ENCODE data around the gene UBE2V1.
A peak's percentile ranks its signal among the peaks of the same experiment; 100 is the strongest.
"Not testable (repeated sequence)": the region's sequence is repeated elsewhere in the genome, so short reads cannot be mapped to it uniquely, and the experiment has no call there.

UBE2V1 gene

DNA sequence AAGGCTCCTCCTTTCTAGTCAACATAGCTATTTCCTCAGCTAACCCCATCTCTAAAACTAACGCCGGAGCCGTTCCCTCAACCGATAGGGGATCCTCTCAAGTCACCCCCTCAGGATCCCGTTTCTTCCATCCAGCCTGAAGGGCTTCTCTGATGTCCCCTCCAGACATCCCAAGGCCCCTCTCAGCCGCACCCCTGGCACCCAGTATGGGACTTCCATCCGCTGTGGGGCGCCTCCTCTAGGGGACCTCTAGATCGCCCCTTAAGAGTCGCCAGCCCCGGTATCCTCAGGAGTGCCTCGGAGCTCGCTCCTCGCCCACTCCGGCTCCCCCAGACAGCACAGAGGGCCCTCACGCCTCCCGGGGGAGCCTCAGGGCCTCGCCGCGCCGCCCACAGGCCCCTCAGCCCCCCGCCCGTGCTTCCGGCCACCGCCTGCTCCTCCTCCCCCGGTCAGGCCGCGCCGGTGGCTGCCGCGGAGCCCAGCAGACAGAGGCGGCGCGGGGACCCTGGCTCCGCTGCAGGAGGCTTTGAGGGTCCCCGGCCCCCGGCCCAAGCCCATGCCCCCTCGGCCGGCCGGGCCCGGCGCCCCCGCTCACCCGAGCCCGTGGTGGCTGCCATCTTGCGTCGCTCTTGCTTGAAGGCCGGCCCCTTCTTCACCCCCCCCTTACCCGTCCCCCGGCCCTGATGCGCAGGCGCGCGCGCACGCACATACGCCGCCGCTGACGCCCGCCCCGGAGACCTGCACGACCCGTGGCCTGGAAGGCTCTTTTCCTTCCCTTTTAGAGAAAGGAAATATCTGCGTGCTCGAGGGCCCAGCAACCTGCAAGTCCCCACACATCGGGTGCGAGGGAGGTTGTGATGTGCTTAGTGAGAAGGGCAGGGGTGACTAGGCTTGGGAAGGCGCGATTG, at the start of gene UBE2V1:
Gene UBE2V1 (minus strand): TSS at position 639 of the 908 bp plus-strand sequence. CDS start 22 bp downstream, at position 617.
- DNase-seq, result peak; percentile 87 to 89

DNA sequence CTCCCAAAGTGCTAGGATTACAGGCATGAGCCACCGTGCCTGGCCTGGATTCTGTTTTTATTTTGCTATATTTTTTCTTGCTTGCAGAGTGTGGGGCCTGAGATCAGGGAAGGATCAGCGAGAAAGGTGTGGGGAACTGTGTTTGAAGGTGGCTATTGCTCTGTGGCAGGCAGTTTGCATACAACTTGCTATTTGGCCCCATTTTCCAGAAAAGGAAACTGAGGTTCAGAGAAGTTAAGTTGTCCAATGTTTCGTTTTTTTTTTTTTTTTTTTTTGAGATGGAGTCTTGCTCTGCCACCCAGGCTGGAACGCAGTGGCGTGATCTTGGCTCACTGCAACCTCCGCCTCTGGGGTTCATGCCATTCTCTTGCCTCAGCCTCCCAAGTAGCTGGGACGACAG, 48.5 kb upstream of the UBE2V1 start:
- not testable (repeated sequence) for DNase-seq

DNA sequence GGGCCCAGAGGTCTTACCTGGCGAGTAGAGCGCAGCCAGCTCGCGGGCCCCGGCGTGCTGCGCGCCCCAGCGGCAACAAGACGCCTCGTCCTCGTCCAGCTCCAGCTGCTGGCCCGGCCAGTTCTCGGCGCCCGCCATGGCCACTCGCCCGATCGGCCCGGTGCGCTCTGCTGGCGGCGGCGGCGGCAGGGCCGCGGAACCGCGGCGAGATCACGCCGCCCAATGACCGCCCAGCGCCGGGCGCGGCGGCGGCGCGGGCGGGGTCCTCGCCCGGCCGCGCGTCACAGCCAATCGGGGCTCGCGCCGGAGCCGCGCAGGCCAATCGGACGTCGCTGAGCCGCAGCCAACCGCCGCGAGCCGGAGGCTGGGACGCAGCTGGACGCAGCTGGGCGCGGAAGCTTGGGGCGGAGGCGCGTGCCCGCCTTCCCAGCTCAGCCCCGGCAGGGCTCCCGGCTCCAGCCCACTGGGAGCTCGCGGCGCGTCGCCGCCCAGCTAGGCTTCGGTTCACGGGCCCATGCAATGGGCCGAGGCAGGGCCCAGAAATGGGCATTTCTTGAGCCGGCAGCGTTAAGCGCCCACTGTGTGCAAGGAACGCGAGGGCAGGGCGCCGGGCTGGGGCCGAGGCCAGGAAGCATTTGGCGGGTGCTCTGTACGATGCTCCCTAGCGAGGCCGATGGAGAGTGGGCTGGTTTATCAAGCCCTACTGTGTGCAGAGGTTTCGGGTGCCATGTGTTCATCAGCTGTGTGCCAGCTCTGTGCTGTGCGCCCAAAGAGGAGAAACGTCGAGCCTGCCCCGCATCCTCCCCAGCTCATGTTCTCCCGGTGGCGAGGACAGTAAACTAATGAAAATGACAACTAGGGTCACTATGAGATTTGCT, 40.8 kb upstream of the UBE2V1 start, which contains the start of gene PEDS1:
Gene PEDS1 (minus strand): TSS at position 224 of the 878 bp plus-strand sequence. CDS start 86 bp downstream, at position 138.
- peak; percentile 77 to 86 for DNase-seq

DNA sequence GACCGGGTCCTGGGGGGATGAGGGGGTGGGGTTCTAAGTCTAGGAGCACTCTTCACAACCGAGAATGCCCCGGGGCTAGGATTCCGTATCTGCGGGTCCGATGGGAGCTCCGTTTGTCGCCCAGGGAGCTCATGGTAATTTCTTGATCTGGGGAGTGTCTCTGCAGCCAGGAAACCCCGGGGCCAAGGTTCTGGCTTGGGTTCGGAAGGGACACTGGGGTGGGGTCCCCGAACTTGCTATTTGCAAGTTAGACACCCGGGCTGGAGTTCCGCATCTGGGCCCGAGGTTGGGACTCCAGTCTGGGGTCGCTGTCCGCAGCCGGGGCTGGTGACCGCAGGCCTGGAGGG, 40.2 kb upstream of the UBE2V1 start:
- no peak for DNase-seq

DNA sequence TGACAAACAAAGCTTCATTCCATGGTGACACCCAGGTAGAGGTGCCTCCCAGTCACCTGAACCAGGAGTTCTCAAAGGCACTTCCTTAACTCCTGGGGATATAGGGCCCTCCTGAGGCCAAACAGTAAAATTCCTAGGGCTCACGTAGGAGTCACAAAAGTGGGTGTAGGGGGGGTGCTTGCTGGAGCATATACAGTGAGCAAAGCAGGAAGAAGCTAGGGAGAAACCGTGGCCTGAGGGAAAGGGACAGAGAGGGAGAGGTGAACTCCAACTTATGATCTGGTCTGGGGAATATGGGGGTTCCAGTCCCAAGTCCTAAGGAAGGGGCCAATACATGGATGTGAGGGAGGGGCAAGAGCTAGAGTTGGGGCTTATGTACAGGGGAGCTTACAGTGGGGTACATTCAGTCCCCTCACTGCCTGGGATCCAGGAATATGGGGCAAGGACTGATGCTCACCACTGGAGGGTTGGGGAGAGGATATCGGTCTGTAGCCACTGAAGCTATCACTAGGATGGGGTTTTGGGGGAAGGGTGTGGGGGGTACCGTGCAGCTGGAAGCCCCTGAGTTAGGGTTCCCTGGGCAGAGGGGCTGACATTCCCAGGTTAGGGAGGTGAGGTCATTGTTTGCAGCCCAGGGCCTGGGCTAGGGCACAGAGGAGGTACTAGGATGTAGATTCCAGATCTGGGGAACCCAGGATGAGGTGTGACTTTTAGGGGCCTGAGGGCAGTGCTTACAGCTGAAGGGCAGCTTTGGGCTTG, 39.6 kb upstream of the UBE2V1 start:
- peak in 1 of 2 donors; percentile 13 for DNase-seq

DNA sequence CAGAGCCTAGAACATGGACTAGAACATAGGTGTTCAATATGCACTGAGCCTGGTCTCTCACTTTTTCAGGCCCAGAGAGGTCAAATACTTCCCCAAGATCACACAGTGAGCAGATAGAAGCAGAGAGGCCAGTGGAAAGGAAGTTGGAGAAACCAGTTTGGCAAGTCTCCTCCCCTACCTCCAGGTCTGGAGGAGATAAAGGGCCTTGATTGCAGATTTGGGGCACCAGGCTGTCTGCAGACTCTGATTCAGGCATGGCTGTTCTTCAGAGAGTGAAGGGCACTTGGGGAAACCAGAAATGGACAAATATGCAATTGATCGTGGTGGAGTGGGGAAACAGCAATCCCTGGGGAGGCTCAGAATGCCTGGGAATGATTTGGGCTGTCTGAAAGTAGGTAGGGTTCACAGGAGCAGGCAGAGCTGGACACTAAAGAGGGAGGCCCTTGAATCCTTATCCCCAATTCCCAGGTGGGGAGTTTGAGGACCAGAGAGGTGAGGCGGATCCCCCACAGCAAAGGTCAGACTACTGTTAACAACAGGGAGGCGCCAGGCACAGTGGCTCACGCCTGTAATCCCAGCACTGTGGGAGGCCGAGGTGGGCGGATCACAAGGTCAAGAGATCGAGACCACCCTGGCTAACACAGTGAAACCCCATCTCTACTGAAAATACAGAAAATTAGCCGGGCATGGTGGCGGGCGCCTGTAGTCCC, 38.2 kb upstream of the UBE2V1 start:
- no peak for DNase-seq

DNA sequence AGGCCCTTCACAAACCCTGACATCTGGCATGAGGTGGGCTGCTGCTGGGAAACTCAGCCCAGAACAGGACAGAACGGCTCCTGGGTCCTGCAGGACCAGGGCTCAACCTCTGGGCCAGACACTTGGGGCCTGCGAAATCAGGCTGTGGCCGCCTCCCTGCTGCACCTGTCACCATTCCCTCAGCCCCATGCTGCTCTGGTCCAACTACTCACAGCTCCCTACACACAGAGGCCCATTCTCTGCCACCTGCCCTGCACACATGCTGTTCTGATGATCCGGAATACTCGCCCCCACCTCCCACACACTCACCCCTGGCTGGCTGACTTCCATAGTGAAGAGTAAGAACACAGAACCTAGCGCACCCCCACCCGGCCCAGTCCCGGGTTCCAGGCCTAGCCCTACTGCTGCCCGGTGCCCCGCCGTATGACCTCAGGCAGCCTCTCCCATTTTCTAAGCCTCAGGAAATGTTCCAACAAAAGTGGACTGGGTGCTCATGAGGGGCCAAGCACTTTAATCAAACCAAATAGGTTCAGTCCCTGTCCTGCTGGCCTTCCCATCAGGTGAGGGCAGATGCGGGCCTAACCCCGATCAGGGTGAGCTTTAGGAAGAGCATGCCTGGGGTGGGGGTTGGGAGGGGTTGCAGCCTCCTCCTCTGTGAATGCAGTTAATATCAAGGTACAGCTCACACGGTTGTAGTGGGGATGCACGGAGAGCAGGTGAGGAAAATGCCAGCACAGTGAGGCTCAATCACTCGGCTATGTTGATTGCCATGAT, 36.7 kb upstream of the UBE2V1 start:
- DNase-seq, result no peak

DNA sequence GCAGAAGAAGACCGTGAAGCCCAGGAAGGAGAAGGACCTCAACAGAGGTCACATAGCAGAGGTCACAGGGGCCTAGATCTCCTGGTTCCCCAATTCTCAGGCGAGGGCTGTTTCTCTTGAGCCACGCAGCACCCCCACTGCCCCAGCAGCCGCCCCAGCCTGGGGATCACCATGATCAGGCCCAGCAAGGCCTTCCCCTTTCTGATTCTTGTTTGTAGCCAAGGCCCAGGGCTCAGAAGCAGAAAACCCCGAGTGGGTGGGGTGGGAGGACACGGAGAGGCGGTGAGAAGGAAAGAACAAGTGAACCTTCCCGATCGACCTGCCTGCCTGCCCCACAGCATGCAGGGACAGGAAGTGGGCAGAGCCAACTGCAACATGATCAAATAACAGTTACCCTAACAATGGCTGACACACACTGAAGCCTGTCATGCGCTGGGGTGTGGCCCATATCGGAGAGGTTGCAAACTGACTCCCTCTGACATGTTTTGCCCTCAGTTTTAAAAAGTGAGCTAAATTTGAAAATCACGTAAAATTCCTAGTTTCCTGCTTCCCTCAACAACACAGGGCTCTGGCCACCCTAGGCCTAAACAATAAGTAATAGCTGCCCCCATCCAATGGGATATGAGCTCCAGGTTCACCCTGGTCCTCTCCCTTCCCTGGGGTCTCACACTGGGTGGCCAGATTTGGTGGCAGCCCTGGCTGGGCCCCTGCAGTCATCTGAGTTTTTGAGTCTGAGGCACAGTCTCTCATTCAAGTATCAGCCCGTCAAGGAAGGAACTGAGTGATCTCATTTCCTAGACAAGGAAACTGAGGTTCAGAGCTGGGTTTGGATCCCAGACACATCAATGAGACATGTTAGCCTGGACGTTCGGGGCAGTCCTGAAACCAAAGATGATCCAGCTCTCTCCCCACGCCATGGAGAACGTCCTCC, 34.0 kb upstream of the UBE2V1 start:
- peak; percentile 82 to 86 for DNase-seq

DNA sequence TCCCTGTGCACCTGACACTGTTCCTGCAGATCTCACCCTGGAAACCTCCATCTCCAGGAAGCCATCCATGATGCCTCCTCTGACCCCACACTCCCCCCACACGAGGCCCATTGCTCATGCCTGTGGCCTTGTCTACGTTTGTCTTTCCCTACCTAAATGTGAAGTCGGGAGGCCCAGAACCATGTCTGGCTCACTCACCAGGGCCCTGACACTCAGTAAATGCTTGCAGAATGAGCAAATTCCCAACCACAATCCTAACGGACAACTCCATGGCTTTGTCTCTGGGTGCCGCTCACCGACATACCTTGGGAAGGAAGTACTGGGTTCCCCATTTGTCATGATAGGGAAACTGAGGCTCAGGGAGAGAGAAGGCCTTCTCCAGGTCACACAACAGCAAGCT, 33.3 kb upstream of the UBE2V1 start:
- DNase-seq, result no peak

DNA sequence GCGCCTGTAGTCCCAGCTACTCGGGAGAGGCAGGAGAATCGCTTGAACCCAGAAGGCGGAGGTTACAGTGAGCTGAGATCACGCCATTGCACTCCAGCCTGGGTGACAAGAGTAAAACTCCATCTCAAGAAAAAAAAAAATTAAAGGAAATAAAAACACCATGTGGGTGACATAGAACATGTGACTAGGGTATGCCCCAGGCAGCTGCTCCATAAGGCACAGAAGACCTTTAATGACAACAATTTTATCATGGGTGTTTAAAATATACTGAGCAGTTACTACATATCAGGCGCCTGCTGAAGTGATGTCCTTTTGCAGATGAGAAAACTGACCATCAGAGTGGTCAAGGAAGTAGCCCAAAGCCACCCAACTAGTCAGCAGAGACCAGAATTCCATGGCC, 32.6 kb upstream of the UBE2V1 start:
- DNase-seq, result no peak

DNA sequence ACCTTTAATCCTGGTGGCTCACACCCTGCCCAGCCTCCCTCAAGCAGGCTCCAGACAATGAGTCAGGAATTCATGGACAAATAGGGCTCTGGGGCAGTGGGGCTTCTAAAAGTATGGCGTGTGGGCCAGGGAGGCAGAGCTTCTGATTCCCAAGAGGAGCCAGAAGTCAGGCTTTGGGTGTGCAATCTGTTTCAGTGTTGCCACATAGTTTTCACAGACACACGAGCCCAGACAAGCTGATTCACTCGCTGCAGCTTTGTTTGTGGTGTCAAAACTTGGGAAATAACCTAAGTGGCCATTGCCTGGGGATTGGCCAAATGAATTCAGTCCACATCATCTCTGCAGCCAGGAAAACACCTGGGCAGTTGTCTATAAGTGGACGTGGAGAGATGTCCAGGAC, 31.4 kb upstream of the UBE2V1 start:
- DNase-seq, result peak in 1 of 2 donors; percentile 52

DNA sequence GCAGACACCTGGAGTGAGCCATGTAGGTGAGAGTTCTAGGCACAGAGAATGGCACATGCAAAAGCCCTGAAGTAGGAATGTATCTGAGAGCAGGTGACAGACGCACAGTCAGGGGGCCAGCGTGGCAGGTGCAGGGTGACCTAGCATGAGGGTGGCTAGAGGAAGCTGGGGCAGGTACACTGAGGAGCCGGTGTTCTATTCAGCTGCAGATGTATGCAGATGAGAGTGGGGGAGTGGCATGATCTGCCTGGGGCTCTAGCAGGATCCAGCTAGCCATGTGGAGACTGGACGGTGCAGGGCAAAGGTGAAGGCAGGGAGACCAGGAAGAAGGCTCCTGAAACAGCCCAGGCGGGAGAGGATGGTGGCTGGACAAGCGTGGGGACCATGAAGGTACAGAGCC, 29.9 kb upstream of the UBE2V1 start:
- DNase-seq, result no peak

DNA sequence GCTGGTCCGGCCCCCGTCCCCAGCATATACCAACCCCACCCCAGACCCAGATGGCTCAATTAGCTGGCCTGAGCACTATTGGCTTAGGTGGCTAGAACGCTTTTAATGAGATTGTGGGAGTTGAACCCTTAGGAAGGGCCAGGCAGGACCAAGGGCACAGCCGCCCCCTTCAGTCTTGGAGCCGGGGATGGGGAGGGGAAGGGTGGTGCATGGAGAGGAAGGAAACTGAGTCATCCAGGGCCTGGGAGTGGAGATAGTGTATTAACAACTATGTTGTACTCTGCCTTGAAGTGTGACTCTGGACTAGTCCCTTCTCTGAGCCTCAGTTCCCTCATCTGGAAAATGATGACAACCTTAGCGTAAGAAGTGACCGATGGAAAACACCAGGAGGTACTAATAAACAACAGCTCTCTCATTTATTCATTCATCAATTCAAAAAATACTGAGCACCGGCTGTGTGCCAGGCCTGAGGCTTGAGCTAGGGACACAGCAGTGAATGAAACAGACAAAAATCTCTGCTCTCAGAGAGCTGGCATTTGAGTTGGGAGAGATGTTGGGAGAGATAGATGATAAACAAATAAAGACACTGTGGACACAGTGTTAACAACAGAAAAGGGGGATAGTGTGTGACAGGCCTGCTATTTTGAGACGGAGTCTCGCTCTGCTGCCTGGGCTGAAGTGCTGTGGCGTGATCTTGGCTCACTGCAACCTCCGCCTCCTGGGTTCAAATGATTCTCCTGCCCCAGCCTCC, 29.0 kb upstream of the UBE2V1 start:
- DNase-seq, result no peak

DNA sequence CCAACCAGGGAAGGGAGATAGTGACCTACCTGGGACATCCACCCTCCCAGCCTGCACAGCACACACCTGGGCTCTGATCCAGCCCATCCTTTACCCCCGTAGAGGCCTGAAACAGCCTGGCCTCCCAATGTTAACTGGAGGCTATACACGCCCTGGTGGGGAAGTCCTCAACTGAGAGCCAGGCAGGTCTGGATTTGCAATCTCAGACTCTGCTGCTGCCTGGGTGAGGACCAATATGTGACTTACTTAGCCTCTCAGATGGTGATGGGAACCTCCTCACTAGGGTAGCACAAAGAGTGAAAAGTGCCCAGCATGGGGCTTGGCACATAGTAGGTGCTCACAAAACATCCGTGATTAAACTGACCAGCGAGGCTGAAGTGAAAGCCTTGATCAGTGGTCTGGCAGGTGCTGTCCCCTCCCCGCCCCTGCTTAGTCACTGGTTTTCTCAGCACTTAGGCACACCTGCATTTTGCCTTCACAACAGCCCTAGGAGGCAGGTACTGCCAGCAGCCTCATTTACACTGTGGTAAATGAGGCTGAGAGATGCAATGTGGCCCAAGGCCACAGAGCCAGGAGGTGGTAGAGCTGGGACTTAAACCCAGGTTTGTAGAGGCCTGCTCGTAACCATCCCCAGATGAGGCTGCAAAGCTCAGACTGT, 28.2 kb upstream of the UBE2V1 start:
- DNase-seq, result no peak

DNA sequence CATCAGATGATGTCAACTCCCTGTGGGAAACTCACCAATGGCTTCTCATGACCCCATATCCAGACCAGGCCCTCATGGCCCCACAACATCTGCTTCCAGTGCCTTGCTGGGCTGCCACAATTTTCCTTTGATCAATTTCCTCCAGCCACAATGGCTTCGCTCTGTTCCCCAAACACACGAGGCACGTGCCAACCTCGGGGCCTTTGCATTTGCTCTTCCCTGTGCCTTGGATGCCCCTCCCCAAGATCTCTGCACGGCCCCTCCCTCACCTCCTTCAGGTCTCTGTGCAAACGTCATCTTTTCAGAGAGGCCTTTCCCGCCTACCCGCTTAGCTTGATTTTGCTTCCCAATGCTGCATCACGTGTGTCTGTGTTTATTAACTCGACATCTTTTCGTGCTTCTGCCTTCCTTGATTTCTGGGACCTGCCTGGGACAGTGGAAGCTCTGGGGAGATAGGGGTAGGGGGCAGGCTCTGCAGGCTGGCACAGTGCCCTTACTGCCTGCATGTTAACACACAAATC, 27.4 kb upstream of the UBE2V1 start:
- no peak for DNase-seq

DNA sequence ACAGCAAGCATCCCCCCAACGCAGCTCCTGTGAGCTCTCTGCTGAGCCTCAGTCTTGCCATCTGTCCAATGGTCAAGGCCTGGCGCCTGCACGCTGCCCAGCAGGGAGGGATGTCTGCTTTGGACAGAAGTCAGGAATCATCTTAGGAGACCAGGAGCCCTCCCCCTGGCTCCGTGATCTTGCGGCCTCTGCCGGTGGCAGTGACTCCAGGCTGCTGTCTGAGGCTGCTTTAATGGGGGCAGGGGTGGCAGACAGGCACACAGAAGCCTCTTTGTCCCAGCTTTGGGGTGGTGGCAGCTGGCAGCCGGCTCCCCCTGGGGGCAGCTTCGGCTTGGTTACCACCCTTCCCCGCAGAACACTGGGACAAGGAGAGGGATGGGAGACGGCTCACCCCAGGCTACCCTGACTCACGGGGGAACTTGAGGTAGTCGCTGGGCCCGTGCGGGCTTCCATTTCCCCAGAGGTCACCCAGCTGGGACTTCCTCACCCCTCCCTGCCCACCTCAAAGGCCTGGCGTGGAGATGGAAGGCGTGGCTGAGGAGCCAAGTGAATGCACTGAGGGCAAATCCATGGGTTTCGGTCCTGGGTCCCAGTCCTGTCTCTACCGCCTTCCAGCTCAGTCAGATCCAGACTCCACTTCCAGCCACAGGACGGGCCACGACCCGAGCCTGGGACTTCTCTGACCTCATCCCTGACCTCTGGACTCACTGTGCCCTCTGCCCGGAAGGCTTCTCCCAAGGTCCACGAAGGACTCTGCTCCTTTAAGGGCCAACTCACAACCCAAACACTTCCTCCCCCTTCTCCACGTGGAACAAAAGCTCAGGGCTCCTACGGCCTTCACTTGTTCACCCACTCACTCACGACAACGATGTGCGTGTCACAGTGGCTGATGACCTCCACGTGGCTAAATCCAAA, 25.8 kb upstream of the UBE2V1 start:
- DNase-seq, result no peak

DNA sequence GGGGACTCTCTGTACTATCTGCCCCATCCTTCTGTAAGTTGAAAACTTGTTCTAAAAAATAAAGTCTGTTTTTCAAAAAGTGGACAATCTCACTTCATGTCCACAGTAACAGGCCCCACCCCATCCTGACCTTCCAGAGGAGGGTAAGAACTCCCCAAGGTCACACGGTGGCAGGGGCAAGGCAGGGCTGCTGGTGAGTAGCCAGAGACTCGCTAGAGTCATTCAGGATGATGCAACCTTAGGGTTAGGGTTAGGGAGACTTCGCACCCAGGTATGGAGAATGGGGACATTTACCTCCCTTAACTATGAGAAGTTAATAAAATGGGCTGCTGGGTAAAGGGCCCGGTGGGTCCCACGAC, 25.1 kb upstream of the UBE2V1 start:
- DNase-seq, result no peak

DNA sequence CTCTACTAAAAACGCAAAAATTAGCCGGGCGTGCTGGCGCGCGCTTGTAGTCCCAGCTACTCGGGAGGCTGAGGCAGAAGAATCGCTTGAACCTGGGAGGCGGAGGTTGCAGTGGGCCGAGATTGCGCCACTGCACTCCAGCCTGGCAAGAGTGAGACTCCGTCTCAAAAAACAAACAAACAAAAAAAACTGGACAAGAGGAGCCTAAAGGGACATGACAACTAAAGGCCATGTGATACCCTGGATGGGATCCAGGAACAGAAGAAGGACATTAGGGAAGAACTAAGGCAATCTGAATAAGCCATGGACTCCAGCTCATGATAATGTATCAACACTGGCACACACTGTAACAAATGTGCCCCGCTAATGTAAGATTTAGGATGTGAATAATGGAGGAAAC, 24.8 kb upstream of the UBE2V1 start:
- DNase-seq, result not testable (repeated sequence)

Data from CD4-positive, alpha-beta T cell treated with Interferon alpha-2 for 1 hour (primary cell).